ENCODE measurements around the gene CRTC3.

The CRTC3 gene

DNA sequence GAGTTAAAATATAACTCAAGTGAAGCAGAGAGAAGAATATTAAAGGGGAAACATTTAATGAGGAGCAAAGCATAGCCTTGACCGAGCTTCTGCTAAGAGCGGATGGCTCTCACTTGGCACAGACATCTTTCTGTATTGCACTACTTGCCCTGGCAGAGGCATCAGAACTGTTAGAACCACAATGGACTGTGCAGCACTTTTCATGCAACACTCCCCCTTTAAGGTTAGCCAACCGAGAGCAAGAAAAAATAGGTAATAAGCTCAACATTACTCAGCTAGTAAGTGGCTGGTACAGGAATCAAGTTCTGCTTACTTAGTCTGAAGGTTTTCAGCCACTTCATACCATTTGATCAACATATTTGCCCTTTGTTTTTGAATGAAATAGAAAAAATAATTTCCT is 33.7 kb downstream of the CRTC3 start:
- no peaks in the 10 kb centered on the region for H3K36me3 ChIP-seq (replicated peaks in 1 of 2; ENCODE audit: control insufficient read depth in 2 of 2, insufficient read depth in 2 of 2, low read length in 2 of 2)
- no peak overlapping the region for H2BK12ac ChIP-seq (ENCODE audit: low read length)
- H3K27me3 ChIP-seq (ENCODE audit: control insufficient read depth in 3 of 3, insufficient read depth in 3 of 3, low read depth in 1 of 3, low read length in 3 of 3): no peaks in the 10 kb centered on the region
- H4K91ac ChIP-seq (ENCODE audit: low read depth, low read length, poor library complexity): no peak overlapping the region
- H3K4me2 ChIP-seq (ENCODE audit: insufficient read depth, low read length, poor library complexity, severe bottlenecking): no peak overlapping the region
- DNase-seq (ENCODE audit: low spot score): no peak
- H2BK15ac ChIP-seq (ENCODE audit: low read length): no peak overlapping the region
- WGBS, 2 donors (ENCODE audit: extremely low coverage in 2 of 2, insufficient read length in 2 of 2, insufficient replicate concordance in 1 of 2): no CpG with 5 or more reads among the region's 3 CpGs
- H3K4me3 ChIP-seq (ENCODE audit: low read length in 2 of 2): no peak overlapping the region
- no peak overlapping the region for H3K14ac ChIP-seq (ENCODE audit: low read length)
- no peak overlapping the region for H2BK120ac ChIP-seq (ENCODE audit: low read depth, low read length)
- no peak overlapping the region for H4K8ac ChIP-seq (ENCODE audit: low read depth, low read length)
- H2BK5ac ChIP-seq (ENCODE audit: low read length): no peak overlapping the region
- H3K18ac ChIP-seq (ENCODE audit: low read length): no peak overlapping the region
- H2AFZ ChIP-seq (ENCODE audit: low read length): no peak overlapping the region
- no peaks in the 10 kb centered on the region for H3K79me1 ChIP-seq (ENCODE audit: low read depth, low read length)
- H3K23ac ChIP-seq (ENCODE audit: low read depth, low read length, poor library complexity): no peak overlapping the region
- no peak overlapping the region for H2AK5ac ChIP-seq (ENCODE audit: low read depth, low read length)
- no peak overlapping the region for H3K27ac ChIP-seq (replicated peaks; ENCODE audit: low read length)
- H3K9ac ChIP-seq (ENCODE audit: low read depth, low read length, poor library complexity): no peak overlapping the region
- peaks cover 0 to 10% of the 10 kb centered on the region in 2 donors for H3K9me3 ChIP-seq (replicated peaks in 1 of 2; ENCODE audit: control insufficient read depth in 2 of 2, insufficient read depth in 1 of 2, low read depth in 1 of 2, low read length in 2 of 2)
- peaks cover 6 to 15% of the 10 kb centered on the region in 2 donors for H3K4me1 ChIP-seq (ENCODE audit: control insufficient read depth in 2 of 2, insufficient read depth in 1 of 2, low read depth in 1 of 2, low read length in 2 of 2)
- H3K4ac ChIP-seq (ENCODE audit: low read length): no peak overlapping the region

DNA sequence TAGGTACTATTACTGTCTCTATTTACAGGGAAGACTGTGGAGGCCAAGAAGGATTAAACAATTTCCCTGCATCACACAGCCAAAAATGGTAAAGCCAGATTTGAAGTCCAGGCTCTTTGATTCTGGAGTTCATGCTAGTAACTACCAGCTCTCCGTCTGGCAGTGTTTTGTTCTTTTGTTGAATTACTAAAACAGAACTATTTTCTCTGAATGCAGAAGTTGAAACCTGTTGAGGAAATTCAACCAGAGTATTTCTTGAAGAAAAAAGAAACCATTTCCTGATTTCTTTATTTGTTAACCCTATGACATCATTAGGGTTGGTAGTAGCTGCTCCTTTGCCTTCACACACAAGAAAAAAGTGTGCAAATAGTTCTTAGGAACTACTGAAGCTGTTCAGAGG is 34.3 kb downstream of the CRTC3 start:
- no peak overlapping the region for H3K27ac ChIP-seq (replicated peaks; ENCODE audit: low read length)
- no peaks in the 10 kb centered on the region for H3K36me3 ChIP-seq (replicated peaks in 1 of 2; ENCODE audit: control insufficient read depth in 2 of 2, insufficient read depth in 2 of 2, low read length in 2 of 2)
- no peak overlapping the region for H2AK5ac ChIP-seq (ENCODE audit: low read depth, low read length)
- H3K18ac ChIP-seq (ENCODE audit: low read length): no peak overlapping the region
- no peak overlapping the region for H3K4ac ChIP-seq (ENCODE audit: low read length)
- H2BK5ac ChIP-seq (ENCODE audit: low read length): no peak overlapping the region
- H3K4me3 ChIP-seq (ENCODE audit: low read length in 2 of 2): no peak overlapping the region
- H3K27me3 ChIP-seq (ENCODE audit: control insufficient read depth in 3 of 3, insufficient read depth in 3 of 3, low read depth in 1 of 3, low read length in 3 of 3): no peaks in the 10 kb centered on the region
- H3K9ac ChIP-seq (ENCODE audit: low read depth, low read length, poor library complexity): no peak overlapping the region
- no peak overlapping the region for H4K91ac ChIP-seq (ENCODE audit: low read depth, low read length, poor library complexity)
- no peak overlapping the region for H2AFZ ChIP-seq (ENCODE audit: low read length)
- H3K9me3 ChIP-seq (replicated peaks in 1 of 2; ENCODE audit: control insufficient read depth in 2 of 2, insufficient read depth in 1 of 2, low read depth in 1 of 2, low read length in 2 of 2): peaks cover 0 to 10% of the 10 kb centered on the region in 2 donors
- DNase-seq (ENCODE audit: low spot score): no peak
- no peak overlapping the region for H2BK12ac ChIP-seq (ENCODE audit: low read length)
- no peak overlapping the region for H2BK120ac ChIP-seq (ENCODE audit: low read depth, low read length)
- no peak overlapping the region for H3K23ac ChIP-seq (ENCODE audit: low read depth, low read length, poor library complexity)
- H3K14ac ChIP-seq (ENCODE audit: low read length): no peak overlapping the region
- H3K4me1 ChIP-seq (ENCODE audit: control insufficient read depth in 2 of 2, insufficient read depth in 1 of 2, low read depth in 1 of 2, low read length in 2 of 2): peaks cover 6 to 15% of the 10 kb centered on the region in 2 donors
- H4K8ac ChIP-seq (ENCODE audit: low read depth, low read length): no peak overlapping the region
- no CpG with 5 or more reads among the region's 1 CpG for WGBS, 2 donors (ENCODE audit: extremely low coverage in 2 of 2, insufficient read length in 2 of 2, insufficient replicate concordance in 1 of 2)
- H3K79me1 ChIP-seq (ENCODE audit: low read depth, low read length): no peaks in the 10 kb centered on the region
- H2BK15ac ChIP-seq (ENCODE audit: low read length): no peak overlapping the region
- H3K4me2 ChIP-seq (ENCODE audit: insufficient read depth, low read length, poor library complexity, severe bottlenecking): no peak overlapping the region

DNA sequence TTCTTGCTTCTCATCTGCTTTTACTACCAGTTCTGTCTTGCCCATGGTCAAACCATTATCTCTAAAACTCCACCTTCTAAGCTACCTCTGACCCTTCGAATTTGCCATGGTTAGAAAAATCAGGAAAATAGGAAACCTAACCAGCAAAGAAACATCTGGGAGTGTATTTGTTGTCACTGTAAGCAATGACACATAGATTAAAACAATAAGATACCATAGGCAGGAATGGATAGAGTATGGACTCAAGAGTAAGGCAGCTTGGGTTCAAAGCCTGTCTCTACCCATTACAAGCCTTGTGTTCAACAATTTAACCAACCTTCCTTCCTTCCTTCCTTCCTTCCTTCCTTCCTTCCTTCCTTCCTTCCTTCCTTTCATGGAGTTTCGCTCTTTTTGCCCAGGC is 34.9 kb downstream of the CRTC3 start:
- H3K36me3 ChIP-seq (replicated peaks in 1 of 2; ENCODE audit: control insufficient read depth in 2 of 2, insufficient read depth in 2 of 2, low read length in 2 of 2): no peaks in the 10 kb centered on the region
- no peak overlapping the region for H4K8ac ChIP-seq (ENCODE audit: low read depth, low read length)
- no peak overlapping the region for H2BK5ac ChIP-seq (ENCODE audit: low read length)
- WGBS, 2 donors (ENCODE audit: extremely low coverage in 2 of 2, insufficient read length in 2 of 2, insufficient replicate concordance in 1 of 2): no CpG with 5 or more reads among the region's 2 CpGs
- H2AK5ac ChIP-seq (ENCODE audit: low read depth, low read length): no peak overlapping the region
- no peak overlapping the region for H2BK12ac ChIP-seq (ENCODE audit: low read length)
- peaks cover 0 to 10% of the 10 kb centered on the region in 2 donors for H3K9me3 ChIP-seq (replicated peaks in 1 of 2; ENCODE audit: control insufficient read depth in 2 of 2, insufficient read depth in 1 of 2, low read depth in 1 of 2, low read length in 2 of 2)
- H2BK15ac ChIP-seq (ENCODE audit: low read length): no peak overlapping the region
- H3K79me1 ChIP-seq (ENCODE audit: low read depth, low read length): no peaks in the 10 kb centered on the region
- H4K91ac ChIP-seq (ENCODE audit: low read depth, low read length, poor library complexity): no peak overlapping the region
- no peaks in the 10 kb centered on the region for H3K27me3 ChIP-seq (ENCODE audit: control insufficient read depth in 3 of 3, insufficient read depth in 3 of 3, low read depth in 1 of 3, low read length in 3 of 3)
- no peak overlapping the region for H3K18ac ChIP-seq (ENCODE audit: low read length)
- no peak overlapping the region for H3K4ac ChIP-seq (ENCODE audit: low read length)
- H3K9ac ChIP-seq (ENCODE audit: low read depth, low read length, poor library complexity): no peak overlapping the region
- no peak for DNase-seq (ENCODE audit: low spot score)
- H3K14ac ChIP-seq (ENCODE audit: low read length): no peak overlapping the region
- no peak overlapping the region for H3K27ac ChIP-seq (replicated peaks; ENCODE audit: low read length)
- H3K4me2 ChIP-seq (ENCODE audit: insufficient read depth, low read length, poor library complexity, severe bottlenecking): no peak overlapping the region
- no peak overlapping the region for H3K23ac ChIP-seq (ENCODE audit: low read depth, low read length, poor library complexity)
- no peak overlapping the region for H3K4me3 ChIP-seq (ENCODE audit: low read length in 2 of 2)
- H2AFZ ChIP-seq (ENCODE audit: low read length): no peak overlapping the region
- H2BK120ac ChIP-seq (ENCODE audit: low read depth, low read length): no peak overlapping the region
- peaks cover 6 to 15% of the 10 kb centered on the region in 2 donors for H3K4me1 ChIP-seq (ENCODE audit: control insufficient read depth in 2 of 2, insufficient read depth in 1 of 2, low read depth in 1 of 2, low read length in 2 of 2)

DNA sequence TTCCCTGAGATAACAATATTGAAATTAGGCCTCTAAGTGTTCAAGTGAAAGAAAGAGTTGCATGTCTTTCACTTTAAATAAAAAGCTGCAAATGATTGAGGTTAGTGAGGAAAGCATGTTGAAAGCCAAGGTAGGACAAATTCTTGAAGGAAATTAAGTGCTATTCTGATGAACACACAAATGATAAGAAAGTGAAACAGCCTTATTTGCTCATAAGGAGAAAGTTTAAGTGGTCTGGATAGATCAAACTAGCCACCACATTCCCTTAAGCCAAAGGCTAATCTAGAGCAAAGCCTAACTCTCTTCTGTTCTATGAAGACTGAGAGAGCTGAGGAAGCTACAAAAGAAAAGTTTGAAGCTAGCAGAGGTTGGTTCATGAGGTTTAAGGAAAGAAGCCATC is 36.1 kb downstream of the CRTC3 start:
- Histone ChIP-seq H2BK5ac (ENCODE audit: low read length) (no peak overlapping the region), H3K4me3 (ENCODE audit: low read length in 2 of 2) (no peak overlapping the region), H3K9ac (ENCODE audit: low read depth, low read length, poor library complexity) (no peak overlapping the region), H3K27me3 (ENCODE audit: control insufficient read depth in 3 of 3, insufficient read depth in 3 of 3, low read depth in 1 of 3, low read length in 3 of 3) (no peaks in the 10 kb centered on the region), H2AK5ac (ENCODE audit: low read depth, low read length) (no peak overlapping the region), H3K9me3 (replicated peaks in 1 of 2; ENCODE audit: control insufficient read depth in 2 of 2, insufficient read depth in 1 of 2, low read depth in 1 of 2, low read length in 2 of 2) (peaks cover 0 to 10% of the 10 kb centered on the region in 2 donors), H3K18ac (ENCODE audit: low read length) (no peak overlapping the region), H2AFZ (ENCODE audit: low read length) (no peak overlapping the region), H3K79me1 (ENCODE audit: low read depth, low read length) (no peaks in the 10 kb centered on the region), H3K36me3 (replicated peaks in 1 of 2; ENCODE audit: control insufficient read depth in 2 of 2, insufficient read depth in 2 of 2, low read length in 2 of 2) (no peaks in the 10 kb centered on the region), H3K4ac (ENCODE audit: low read length) (no peak overlapping the region), H3K27ac (replicated peaks; ENCODE audit: low read length) (no peak overlapping the region), H2BK12ac (ENCODE audit: low read length) (no peak overlapping the region), H2BK15ac (ENCODE audit: low read length) (no peak overlapping the region), H2BK120ac (ENCODE audit: low read depth, low read length) (no peak overlapping the region), H3K4me2 (ENCODE audit: insufficient read depth, low read length, poor library complexity, severe bottlenecking) (no peak overlapping the region), H4K8ac (ENCODE audit: low read depth, low read length) (no peak overlapping the region), H4K91ac (ENCODE audit: low read depth, low read length, poor library complexity) (no peak overlapping the region), H3K14ac (ENCODE audit: low read length) (no peak overlapping the region), H3K4me1 (ENCODE audit: control insufficient read depth in 2 of 2, insufficient read depth in 1 of 2, low read depth in 1 of 2, low read length in 2 of 2) (peaks cover 4 to 12% of the 10 kb centered on the region in 2 donors), H3K23ac (ENCODE audit: low read depth, low read length, poor library complexity) (no peak overlapping the region)
- no peak for DNase-seq (ENCODE audit: low spot score)
